HG03520 (cell line): ENCODE data around the gene COL6A2.
"Not testable (repeated sequence)": the region's sequence is repeated elsewhere in the genome, so short reads cannot be mapped to it uniquely, and the experiment has no call there.

Experiments used
- ATAC-seq: cut with Tn5 transposase; IDR thresholded peaks from one replicate; pipeline ENCODE4 v1.9.1; 2021; ENCODE audit warnings: mild to moderate bottlenecking, moderate library complexity; ENCODE audit not compliant: unreplicated experiment

The COL6A2 gene

GRCh38 chr21:46078322-46078977 lies 19.5 kb upstream of the COL6A2 start:
- no peak for ATAC-seq

DNA sequence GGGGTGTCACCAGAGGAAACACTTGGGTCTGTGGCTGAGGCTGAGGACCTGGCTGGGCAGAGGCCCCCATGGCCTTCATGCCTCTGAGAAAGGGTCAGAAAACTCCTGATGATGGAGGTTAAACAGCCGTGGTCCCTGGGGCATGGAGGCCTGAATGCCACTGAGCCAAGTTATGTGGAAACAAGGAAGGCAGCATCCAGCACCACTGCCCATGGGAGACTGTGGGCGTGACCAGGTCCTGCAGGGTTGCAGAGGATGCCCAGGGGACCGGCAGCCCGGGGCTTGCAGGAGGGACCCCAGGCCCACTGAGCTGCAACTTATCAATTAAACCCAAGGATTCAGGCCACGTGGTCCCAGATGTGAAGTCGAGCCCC lies 18.9 kb upstream of the COL6A2 start:
- ATAC-seq, result no peak

DNA sequence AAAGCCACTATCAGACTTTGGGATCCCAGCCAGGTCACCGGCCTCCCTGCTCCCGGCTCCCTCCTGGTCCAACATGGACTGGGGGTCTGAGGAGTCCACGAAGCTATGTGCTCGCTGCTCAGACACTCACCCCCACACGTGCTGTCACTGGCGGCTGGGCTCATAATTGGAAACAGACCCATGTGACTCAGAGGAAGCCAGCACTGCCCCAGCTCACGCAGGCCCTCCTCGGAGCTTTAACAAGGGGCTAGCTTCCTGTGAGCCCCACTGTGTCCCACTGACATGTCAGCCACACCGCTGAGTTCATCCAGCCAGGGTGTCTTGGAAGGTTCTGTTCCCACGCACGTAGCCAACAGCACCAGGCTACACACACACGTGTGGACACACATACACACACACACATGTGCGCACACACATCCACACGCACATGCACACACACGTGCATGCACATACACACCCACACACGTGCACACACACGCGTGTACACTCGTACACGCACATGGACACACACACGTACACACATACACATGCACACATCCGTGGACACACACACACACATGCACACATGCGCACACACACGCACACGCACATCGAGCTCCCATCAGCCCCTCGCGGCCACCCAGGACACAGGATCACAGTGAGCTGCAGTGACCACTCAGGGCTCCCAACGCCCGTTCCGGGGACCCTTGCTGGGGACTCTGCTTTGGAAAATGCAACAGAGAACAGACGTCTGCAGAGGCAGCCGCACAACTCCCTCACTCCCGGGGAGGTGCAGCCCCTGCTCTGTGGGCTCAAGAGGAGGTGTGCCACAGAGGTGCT lies 18.4 kb upstream of the COL6A2 start:
- no peak for ATAC-seq

DNA sequence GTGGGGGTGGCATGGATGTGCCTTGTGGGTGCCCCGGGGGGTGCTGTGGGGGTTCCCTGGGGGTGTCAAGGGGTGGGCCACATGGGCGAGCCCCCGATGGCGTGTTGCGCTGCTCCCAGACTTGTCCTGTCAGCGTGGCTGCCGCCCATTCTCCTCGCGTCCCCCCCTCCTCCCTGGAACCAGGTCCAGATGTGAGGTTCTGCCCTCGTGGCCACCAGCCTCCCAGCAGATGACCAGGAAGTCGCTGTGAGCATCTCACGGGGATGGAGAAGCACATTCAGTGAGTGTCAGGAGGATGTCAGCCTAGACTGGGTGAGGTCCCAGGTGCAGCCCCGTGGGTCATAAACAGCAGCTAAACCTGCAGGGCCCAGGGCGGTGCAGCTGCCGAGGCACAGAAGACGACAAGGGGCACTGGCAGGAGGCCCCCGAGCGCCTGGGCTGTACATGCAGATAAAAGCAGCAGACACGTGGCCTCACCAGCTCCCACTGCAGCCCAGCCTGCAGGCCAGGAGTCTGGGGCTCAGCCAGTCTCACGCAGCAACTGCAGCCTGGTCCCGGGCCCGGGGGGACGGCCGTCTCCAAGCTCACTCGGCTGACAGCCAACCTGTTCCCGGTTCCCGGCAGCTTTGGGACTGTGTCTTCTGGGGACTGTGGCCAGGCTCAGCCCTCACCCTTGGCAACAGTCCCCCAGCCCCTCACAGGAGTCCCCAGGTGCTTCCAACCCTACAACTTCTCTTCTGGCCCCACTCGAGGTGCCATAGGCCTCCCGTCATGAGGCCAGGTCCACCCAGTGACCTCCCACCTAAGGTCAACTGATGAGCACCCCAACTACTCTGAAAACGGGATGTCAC lies 17.5 kb upstream of the COL6A2 start:
- ATAC-seq, result no peak

GRCh38 chr21:46081022-46081861 lies 16.7 kb upstream of the COL6A2 start:
- no peak for ATAC-seq

DNA sequence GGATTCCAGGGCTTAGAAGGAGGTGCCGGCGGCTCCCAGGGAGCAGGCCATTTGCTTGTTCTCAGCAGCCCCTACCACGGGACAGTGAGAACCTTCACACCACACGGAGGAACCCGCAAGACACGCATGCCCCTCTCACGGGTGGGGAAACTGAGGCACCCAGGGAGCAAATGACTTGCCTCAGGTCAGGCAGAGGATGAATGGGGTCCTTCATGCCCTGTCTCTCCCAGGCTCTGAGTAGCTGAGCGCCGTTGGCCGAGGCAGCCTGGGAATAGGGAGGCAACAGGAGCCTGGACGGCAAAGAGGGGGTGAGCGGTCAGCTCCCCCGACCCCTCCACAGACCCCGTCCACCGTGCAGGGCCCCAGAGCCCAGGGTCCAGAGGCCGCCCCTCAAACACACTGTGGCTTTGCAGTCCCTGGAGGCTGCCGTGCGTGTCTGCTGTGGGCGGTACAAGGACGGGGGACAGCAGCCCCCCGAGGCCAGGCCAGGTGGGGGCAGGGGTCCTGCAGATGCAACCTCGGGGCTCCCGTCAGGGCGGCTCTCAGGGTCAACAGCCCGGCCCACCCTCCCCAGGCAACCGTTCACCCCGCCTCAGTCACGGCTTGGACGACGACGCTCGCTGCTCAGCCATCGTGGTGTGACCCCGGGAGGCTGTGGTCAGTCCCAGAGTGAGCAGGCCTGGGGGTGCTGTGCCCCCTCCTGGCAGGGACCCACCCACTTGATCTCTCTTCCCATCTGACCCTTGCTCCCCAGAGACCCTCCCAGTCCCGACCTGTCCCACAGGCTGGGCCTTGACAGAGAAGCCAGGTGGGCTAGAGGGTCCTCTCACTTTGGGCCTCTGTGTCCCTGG lies 15.8 kb upstream of the COL6A2 start:
- no peak for ATAC-seq

- no peak for ATAC-seq
These were observed 15.3 kb upstream of the COL6A2 start for GRCh38 chr21:46082713-46082962.

GRCh38 chr21:46082963-46083790 lies 14.7 kb upstream of the COL6A2 start:
- ATAC-seq, result no peak

DNA sequence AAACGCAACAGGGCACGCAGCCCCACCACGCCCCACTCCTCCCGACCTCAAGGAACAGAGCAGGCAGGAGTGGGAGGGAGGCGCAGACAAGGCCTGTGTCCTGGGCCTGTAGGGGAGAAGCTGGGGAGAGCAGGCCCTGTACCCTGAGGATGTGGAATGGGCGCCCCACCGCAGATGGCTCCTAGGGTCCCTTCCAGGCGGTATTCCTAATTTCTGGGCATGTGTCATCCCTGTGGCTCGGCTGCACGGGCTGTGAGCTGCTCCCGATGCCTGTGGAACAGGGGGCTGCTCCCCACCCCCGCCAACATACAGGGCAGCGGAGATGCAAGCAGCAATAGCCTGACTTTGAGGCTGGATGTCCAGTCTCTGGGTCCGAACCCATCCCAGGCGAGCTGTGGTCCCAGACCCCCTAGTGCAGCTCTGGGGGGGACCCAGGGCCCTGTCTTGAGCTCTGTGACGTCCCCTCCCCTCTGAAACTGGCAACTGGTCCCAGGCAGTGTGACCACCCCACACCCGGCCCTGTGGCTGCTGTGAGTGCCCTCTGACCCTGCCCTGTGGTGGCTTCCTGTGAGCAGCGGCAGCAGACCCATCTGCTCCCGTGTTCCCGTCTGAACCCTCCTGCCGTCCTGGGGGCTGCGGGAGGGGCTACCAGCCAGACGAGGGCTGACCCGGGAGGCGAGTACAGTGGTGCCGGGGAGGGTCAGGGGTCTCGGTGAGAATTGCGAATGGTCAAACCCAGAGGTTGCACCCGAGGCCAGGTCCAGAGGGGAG lies 13.9 kb upstream of the COL6A2 start:
- ATAC-seq, result no peak

- ATAC-seq, result no peak
These were observed 13.2 kb upstream of the COL6A2 start for GRCh38 chr21:46084709-46085108.

DNA sequence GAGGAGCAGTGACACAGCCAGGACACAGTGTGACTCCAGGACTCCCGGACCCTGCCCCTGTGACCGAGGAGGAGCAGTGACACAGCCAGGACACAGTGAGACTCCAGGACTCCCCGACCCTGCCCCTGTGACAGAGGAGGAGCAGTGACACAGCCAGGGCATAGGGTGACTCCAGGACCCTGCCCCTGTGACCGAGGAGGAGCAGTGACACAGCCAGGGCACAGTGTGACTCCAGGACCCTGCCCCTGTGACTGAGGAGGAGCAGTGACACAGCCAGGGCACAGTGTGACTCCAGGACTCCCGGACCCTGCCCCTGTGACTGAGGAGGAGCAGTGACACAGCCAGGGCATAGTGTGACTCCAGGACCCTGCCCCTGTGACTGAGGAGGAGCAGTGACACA lies 12.7 kb upstream of the COL6A2 start:
- not testable (repeated sequence) for ATAC-seq

DNA sequence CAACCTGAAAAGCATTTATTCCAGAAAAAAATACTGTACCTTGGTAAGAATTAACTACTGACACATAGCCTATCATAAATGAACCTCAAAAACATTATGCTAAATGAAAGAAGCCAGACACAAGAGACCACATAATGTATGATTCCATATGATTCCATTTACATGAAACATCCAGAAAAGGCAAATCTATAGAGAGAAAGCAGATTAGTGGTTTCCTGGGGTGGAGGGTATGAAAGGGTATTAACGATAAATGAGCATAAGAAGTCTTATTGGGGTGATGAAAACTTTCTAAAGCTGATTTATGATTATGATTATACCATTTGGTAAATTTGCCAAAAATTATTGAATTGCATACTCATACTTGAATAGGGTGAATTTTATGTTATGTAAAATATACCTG lies 10.3 kb upstream of the COL6A2 start:
- no peak for ATAC-seq

- ATAC-seq, result no peak
These were observed 9.7 kb upstream of the COL6A2 start for GRCh38 chr21:46088189-46088588.

DNA sequence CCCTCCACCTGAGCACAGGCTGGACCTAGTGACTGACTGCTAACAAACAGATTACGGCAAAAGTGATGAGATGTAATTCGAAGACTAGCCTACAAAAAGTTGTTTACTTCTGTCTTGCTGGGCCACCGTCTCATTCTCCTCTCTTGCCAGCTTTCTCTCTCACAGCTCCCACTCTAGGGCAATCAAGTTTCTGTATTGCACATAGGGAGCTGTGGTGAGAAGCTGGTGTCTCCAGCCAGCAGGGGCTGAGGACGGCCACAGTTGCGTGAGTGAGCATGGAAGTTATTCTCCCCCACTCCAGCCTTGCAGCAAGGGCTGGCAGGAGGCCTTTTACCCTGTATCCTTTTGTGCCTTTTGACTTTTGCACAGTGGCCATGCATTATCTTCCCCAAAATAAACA lies 8.6 kb upstream of the COL6A2 start:
- ATAC-seq, result no peak

- ATAC-seq, result no peak
These were observed 6.8 kb upstream of the COL6A2 start for GRCh38 chr21:46091118-46091517.

GRCh38 chr21:46091631-46092025 lies 6.3 kb upstream of the COL6A2 start:
- no peak for ATAC-seq

GRCh38 chr21:46092026-46092764 lies 5.7 kb upstream of the COL6A2 start:
- ATAC-seq, result no peak
